ENCODE measurements around the gene PFKFB2. TPM values are rescaled to one million over a fixed set of nuclear protein-coding genes. Genes with fewer than 3 reads are reported as not detected.

PFKFB2 gene
- total RNA-seq, 6 experiments from 2014 or later, result 2.5 to 7.0 (median 3.2) TPM

DNA sequence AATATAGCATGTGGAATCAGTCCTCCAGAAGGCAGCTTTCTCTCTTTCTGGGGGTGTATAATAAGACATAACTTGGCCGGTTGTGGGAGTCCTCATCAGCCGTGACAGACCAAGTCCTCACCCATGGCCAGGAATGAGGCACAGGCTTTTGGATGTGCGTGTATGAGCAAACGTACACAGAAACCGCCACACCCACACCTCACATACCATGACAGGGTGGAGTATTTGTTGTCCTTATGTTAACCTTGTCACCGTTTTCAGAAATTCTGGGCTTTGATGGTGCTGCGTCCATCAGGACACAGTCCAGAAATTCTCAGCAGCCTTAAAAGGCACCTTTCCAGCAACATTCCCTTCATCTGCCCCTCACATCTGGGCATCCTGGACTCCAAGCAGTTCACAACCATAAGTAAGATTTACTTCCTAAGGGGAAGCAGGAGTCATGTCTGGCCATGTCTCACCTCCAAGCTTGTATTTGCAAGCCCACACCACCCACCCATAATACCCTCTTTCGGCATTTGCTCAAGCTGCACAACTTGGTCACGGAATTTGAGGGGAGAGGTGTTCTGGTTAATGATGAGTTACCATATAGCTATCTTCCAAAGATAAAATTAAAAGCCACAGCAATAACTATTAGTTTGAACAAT is 32.9 kb upstream of the PFKFB2 start:
- peak overlapping the region; percentile 67; the same call in 1 of the 2 replicates for H3K27ac Mint-ChIP-seq
- no peaks in the 10 kb centered on the region for H3K36me3 Mint-ChIP-seq (ENCODE audit: low read depth)
- H3K27me3 Mint-ChIP-seq (ENCODE audit: insufficient read depth), result no peaks in the 10 kb centered on the region
- H3K4me3 Mint-ChIP-seq, result no peak overlapping the region
- no peaks in the 10 kb centered on the region for H3K9me3 Mint-ChIP-seq
- DNase-seq, result no peak
- H3K4me1 Mint-ChIP-seq (ENCODE audit: low read depth), result peaks cover 61% of the 10 kb centered on the region
- TF ChIP-seq, protein P1, sequence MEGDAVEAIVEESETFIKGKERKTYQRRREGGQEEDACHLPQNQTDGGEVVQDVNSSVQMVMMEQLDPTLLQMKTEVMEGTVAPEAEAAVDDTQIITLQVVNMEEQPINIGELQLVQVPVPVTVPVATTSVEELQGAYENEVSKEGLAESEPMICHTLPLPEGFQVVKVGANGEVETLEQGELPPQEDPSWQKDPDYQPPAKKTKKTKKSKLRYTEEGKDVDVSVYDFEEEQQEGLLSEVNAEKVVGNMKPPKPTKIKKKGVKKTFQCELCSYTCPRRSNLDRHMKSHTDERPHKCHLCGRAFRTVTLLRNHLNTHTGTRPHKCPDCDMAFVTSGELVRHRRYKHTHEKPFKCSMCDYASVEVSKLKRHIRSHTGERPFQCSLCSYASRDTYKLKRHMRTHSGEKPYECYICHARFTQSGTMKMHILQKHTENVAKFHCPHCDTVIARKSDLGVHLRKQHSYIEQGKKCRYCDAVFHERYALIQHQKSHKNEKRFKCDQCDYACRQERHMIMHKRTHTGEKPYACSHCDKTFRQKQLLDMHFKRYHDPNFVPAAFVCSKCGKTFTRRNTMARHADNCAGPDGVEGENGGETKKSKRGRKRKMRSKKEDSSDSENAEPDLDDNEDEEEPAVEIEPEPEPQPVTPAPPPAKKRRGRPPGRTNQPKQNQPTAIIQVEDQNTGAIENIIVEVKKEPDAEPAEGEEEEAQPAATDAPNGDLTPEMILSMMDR (IDR thresholded peaks at IDR 0.05), result no peak

DNA sequence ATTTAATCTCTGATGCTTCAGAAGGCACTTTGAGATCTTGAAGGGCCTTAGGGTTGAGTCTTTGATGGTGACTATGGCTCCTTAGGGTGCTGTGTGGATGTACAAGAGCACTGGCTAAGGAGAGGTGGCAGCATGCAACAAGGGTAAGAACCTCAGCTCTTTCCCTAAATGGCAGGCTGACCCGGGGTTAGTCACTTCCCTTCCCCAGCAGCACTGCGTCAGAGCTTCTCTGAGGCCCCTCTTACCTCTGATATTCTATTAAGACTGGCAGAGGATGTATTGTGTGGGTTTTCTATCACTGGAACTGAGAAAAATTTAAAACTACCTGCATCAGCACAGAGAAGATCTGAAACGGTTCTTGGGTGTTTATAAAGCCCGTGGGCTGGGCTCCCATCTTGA is 32.4 kb upstream of the PFKFB2 start:
- H3K4me1 Mint-ChIP-seq (ENCODE audit: low read depth), result peaks cover 61% of the 10 kb centered on the region
- no peaks in the 10 kb centered on the region for H3K9me3 Mint-ChIP-seq
- peak overlapping the region; percentile 33; the same call in 1 of the 2 replicates for H3K4me3 Mint-ChIP-seq
- DNase-seq, result no peak
- H3K36me3 Mint-ChIP-seq (ENCODE audit: low read depth), result no peaks in the 10 kb centered on the region
- peak overlapping the region; percentile 67 for H3K27ac Mint-ChIP-seq
- TF ChIP-seq, protein P1 (IDR thresholded peaks at IDR 0.05), result no peak
- H3K27me3 Mint-ChIP-seq (ENCODE audit: insufficient read depth), result no peaks in the 10 kb centered on the region

DNA sequence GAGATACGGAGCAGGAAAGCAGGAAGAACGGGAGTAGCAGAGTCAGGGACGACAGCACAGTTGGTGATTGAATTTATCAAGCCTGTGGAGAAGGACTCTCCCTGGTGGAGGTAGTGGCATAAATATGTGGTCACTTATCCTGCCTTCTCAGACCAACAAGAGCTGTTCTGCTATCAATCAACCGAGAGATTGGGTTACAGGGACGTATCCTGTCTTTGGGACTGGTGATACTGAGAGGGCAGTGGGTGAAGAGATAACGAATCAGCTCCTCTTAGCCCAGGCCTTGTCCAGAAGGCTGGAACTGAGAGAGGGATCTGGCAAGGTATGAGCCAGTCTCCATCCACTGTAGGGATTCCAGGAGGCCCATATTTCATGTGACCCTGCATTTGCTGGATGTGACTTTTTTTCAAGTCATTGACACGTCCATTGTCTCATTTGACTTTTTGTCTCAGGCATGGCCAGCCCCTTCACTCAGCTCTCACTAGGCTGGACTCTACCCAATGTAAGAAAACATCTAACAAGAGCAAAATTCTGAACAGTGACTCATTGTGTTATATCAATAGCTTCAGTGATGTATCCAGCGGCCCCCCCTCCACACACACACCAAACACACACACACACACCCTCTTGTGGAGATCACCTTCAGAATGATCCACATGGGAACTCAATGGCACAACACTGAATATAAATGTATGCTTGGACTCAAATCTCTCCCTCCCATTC is 31.8 kb upstream of the PFKFB2 start:
- Mint-ChIP-seq H3K4me3 (peak overlapping the region; percentile 33; the same call in 1 of the 2 replicates), H3K4me1 (ENCODE audit: low read depth) (peaks cover 61% of the 10 kb centered on the region)

DNA sequence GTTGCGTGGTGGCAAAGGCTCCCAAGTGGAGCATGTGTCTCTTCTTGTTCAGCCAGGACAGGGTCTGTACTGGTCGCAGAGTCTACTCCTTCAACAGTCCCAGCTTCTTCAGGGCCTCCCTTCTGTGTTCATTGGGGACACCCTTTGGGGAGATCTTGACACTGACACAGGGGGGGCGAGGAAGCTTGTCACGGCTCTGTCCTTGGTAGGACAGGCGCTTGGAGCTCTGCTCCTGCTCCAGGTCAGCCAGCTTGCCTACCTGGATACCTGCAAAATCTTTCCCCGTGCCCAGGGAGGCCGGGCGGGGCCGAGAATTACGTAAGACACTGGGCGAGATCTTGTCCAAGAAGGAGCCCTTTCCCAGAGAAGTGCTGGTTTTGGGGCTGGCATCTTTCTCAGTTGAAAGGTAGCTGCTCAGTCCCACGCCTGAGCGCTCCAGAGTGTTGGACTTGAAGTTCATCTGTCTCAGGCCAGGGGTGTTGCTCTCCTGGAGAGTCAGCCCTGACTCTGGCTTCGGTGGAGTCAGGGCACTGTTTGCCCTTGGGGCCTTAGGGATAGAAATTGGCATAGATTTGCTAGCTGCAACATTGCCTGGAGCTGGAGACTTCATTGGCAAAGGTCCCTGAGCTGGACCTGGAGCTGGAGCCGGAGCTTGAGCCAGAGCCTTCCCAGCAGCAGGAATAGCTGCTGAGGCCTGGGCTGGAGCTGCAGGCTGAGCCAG is 31.0 kb upstream of the PFKFB2 start:
- 0 out of 2 replicates have a peak, but pooled peaks cover under 1% of the 10 kb centered on the region for H3K36me3 Mint-ChIP-seq (ENCODE audit: low read depth)
- no peaks in the 10 kb centered on the region for H3K27me3 Mint-ChIP-seq (ENCODE audit: insufficient read depth)
- H3K9me3 Mint-ChIP-seq, result no peaks in the 10 kb centered on the region
- TF ChIP-seq, protein P1 (IDR thresholded peaks at IDR 0.05), result no peak
- peaks cover 67% of the 10 kb centered on the region for H3K4me1 Mint-ChIP-seq (ENCODE audit: low read depth)
- H3K4me3 Mint-ChIP-seq, result no peak overlapping the region
- no peak for DNase-seq
- H3K27ac Mint-ChIP-seq, result peak overlapping the region; percentile 67; the same call in 1 of the 2 replicates

More for the DNA sequence above, 31.8 kb upstream of the PFKFB2 start:
- peak; percentile 24 for DNase-seq
- Mint-ChIP-seq H3K27me3 (ENCODE audit: insufficient read depth) (no peaks in the 10 kb centered on the region), H3K9me3 (no peaks in the 10 kb centered on the region), H3K27ac (peak overlapping the region; percentile 67), H3K36me3 (ENCODE audit: low read depth) (no peaks in the 10 kb centered on the region)
- TF ChIP-seq, protein P1 (IDR thresholded peaks at IDR 0.05), result no peak

DNA sequence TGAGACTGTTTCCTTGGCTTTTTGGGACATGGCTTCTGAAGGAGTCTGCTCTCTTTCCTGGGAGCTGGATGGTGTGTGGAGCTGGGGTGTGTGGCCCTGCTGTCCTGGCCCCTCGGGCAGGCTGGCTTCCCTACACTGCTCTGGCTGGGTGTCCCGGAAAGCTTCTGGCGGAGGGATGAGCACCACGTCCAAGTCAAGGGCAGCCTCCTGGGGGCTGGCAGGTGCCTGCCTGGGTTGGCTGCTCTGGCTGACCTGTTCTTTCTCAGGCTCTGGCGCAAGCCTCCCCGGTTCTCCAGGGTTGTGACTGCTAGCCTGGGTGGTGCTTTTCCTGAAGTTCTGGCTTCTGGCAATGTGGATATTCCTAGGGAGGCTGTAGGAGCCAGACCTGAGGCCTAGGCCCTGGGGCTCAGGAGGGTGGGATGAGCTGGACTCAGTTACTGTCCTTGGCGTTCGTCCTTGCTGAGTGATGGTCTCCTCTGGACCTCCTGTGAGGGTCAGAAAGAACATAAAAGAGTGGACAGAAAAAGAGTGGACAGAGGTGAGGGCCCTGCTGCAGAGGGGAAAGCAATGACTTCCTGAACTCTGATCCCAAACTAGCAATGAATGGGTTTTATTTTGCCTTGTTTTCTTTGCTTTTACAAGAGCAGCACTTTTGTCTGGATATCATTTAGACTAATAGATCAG is 29.9 kb upstream of the PFKFB2 start:
- TF ChIP-seq, protein P1 (IDR thresholded peaks at IDR 0.05), result no peak
- H3K4me3 Mint-ChIP-seq, result no peak overlapping the region

More for the DNA sequence above, 29.9 kb upstream of the PFKFB2 start:
- no peak for DNase-seq
- Mint-ChIP-seq H3K27ac (peak overlapping the region; percentile 86; the same call in 1 of the 2 replicates), H3K9me3 (no peaks in the 10 kb centered on the region), H3K36me3 (ENCODE audit: low read depth) (0 out of 2 replicates have a peak, but pooled peaks cover 5% of the 10 kb centered on the region), H3K27me3 (ENCODE audit: insufficient read depth) (no peaks in the 10 kb centered on the region; the same call in 1 of the 2 replicates), H3K4me1 (ENCODE audit: low read depth) (peaks cover 78% of the 10 kb centered on the region)
